GM19351 (cell line): Measurements from ENCODE around the gene METTL27.
"Not testable (repeated sequence)": the region's sequence is repeated elsewhere in the genome, so short reads cannot be mapped to it uniquely, and the experiment has no call there.

Source experiments
- ATAC-seq: cut with Tn5 transposase; IDR thresholded peaks from one replicate; pipeline ENCODE4 v1.9.1; 2021; ENCODE audit warnings: mild to moderate bottlenecking, moderate library complexity; ENCODE audit not compliant: unreplicated experiment

The METTL27 gene

GRCh38 chr7:73870041-73870492 is 27.8 kb upstream of the METTL27 start:
- no peak for ATAC-seq

GRCh38 chr7:73869011-73869798 is 26.9 kb upstream of the METTL27 start:
- ATAC-seq: no peak

DNA sequence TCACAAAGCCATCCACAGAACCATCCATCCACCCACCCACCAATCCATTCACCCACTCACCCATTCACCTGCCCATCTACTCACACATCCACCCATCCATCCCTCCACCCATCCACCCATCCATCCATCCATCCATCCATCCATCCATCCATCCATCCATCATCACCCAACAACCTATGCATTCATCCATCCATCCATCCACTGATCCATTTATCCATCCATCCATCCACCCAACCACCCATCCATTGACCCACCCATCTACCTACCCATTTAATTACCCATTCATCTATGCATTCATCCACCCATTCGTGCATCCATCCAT is 24.1 kb upstream of the METTL27 start:
- no peak for ATAC-seq

GRCh38 chr7:73865738-73866445 is 23.6 kb upstream of the METTL27 start:
- peak; percentile 44 for ATAC-seq

GRCh38 chr7:73864981-73865711 is 22.8 kb upstream of the METTL27 start:
- no peak for ATAC-seq

- no peak for ATAC-seq
Observed at GRCh38 chr7:73861305-73861704, 19.0 kb upstream of the METTL27 start.

DNA sequence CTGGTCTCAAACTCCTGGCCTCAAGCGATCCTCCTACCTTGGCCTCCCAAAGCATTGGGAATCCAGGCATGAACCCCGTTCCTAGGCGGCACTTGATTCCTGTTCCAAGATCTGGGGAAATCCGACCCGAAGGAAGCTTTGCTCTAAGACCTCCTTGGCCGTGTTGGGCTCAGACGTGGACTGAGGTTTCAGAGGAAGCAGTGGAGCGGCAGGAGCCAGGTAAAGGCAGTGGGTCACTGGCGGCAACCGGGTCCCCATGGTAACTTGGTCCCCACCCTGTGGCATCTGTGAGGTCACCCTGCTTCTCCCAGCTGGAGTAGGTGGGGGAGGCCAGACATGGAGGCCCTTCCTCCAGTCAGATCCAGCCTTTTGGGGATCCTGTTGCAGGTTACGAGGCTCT is 18.5 kb upstream of the METTL27 start, which contains the start of gene TMEM270:
TSS of gene TMEM270 (plus strand) at position 301 of the 400 bp plus-strand sequence. CDS start at position 337, 36 bp downstream.
- no peak for ATAC-seq

DNA sequence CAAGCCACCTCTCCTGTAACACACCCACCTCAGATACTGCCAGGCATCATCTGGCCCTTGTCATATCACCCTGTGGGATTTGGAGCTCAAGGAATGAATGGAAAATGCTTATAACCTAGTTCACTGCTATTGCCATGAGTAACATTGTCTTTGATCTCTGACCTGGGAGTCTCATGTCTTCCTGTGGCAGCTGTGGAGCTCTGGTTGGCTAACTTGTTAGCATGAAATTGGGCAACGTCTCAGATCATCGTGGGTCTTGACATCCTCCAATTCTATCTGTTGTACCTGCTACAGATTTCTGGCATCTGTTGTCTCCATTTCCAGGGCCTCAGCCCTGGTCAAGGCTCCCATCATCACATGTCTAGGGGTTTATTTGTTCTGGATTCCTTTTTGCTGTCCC is 16.5 kb upstream of the METTL27 start:
- no peak for ATAC-seq

DNA sequence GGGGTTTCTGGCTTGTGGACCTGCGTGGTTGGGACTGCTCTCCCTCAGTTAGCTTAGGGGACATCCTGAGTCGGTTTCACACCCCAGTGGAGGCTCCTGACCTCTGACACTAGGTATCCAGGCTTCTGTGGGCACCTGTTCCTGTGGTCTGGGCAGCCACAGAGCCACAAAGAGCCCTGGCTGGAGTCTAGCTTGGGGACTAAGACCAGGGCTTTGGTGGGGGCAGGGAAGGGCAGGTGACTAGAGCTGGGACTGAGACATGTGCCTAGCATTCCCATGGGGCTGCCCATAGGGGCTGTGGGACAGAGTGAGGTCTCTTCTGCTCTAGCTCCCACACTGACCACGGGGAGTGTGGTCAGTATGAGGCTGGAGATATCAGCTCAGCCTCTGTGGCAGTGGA is 14.6 kb upstream of the METTL27 start:
- no peak for ATAC-seq

DNA sequence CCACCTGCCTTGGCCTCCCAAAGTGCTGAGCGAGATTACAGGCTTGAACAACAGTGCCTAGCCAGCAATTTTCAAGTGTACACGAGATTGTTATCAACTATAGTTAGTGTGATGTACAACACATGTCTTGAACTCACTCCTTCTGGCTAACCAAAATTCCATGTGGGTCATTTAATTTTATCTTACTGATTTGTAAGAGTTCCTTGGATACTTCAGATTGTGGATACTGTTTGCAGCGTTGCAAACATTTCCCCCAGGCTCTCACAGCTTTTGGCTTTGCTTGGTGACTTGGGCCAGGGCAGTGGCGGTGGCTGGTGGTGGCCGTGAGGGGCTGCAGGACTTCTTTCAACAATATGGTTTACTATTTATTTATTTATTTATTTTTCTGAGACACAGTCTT is 10.2 kb upstream of the METTL27 start:
- no peak for ATAC-seq

GRCh38 chr7:73851410-73852338 is 9.4 kb upstream of the METTL27 start:
- ATAC-seq: peak; percentile 89

DNA sequence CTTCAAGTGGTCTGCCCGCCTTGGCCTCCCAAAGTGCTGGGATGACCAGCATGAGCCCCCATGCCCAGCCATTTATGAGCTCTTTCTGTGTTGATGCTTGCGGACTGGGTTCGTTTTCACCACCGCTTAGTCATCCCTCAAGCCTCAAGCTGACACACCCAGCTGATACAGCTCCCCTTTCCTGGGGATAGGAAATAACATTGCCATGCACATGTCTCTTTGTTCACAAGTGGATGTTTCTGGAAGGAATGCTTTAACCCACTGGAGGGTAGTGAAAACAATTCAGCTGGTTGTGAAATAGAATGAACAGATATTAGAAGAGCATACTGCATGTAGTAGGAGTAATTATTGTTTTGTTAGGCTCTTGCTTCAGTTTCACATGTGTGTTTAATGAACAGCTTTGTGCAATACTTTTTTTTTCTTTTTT is 8.5 kb upstream of the METTL27 start:
- ATAC-seq: no peak

DNA sequence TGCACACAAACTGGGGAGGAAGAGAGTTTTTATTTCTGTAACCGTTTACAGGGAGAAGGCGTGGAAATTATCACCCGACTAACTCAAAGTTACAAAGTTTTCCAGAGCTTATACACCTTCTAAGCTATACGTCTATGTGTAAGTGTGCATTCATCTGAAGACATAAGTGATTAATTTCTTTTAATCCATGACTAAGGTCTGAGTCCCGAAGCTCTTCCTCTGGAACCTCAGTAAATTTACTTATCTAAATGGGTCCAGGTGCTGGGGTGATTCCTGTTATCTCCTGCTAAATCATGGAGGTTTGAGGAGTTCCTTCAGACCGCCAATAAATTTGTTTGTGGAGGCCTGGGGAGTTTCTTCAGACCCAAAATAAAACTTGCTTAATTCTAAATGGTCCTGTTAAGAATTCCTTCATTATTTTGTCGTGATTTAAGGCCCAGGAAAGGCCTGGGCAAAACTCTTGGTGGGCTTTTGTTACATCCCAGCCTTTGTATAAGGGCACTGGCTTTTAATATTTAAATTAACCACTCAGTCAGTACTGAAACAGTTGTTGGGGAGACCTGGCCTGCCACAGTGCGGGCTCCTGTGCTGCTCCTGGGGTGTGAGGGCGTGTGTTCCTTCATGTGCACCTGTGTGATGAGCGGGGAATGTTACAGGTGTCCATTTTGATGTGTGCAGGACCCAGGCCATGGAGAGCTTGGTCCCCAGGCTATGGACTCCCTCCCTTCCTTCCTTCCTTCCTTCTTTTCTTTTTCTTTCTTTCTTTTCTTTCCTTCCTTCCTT is 5.8 kb upstream of the METTL27 start:
- no peak for ATAC-seq

DNA sequence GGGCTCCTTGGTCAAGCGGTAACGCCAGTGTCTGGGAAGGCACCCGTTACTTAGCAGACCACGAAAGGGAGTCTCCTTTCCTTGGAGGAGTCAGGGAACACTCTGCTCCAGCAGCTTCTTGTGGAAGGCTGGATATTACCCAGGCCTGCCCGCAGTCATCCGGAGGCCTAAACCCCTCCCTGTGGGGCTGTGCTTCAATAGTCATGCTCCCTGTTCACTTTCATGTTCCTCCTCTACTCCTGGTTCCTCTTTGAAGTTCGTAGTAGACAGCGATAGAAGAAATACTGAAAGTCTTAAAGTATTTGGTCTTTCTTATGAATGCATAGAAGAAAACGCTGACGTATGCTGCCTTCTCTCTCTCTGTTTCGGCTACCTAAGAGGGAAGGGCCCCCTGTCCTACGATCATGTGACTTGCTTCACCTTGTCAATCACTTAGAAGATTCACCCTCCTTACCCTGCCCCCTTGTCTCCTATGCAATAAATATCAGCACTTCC is 3.4 kb upstream of the METTL27 start:
- not testable (repeated sequence) for ATAC-seq

DNA sequence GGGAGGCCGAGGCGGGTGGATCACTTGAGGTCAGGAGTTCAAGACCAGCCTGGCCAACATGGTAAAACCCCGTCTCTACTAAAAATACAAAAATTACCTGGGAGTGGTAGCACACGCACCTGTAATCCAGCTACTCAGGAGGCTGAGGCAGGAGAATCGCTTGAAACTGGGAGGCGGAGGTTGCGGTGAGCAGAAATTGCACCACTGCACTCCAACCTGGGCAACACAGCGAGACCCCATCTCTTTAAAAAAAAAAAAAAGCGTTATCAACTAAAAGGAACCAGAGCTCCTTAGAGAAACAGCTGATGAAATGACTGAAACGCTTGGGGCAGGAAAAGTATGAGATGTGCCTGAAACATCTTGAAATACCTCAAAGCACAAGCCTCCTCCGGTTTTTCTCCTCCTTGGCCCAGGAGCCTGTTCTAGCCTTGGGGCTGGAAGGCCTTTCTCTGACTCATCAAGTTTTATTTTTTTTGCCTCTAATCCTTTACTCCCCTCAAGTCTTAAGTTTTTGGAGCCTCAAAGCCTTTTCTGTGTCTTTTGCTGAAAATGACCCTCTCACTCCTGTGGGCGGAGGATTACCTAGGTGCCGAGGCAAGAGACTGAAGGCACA is 2.6 kb upstream of the METTL27 start:
- ATAC-seq: no peak

GRCh38 chr7:73844131-73844547 is 1.8 kb upstream of the METTL27 start:
- ATAC-seq: no peak

GRCh38 chr7:73841689-73842066 is 638 bp downstream of the METTL27 start:
- ATAC-seq: no peak

DNA sequence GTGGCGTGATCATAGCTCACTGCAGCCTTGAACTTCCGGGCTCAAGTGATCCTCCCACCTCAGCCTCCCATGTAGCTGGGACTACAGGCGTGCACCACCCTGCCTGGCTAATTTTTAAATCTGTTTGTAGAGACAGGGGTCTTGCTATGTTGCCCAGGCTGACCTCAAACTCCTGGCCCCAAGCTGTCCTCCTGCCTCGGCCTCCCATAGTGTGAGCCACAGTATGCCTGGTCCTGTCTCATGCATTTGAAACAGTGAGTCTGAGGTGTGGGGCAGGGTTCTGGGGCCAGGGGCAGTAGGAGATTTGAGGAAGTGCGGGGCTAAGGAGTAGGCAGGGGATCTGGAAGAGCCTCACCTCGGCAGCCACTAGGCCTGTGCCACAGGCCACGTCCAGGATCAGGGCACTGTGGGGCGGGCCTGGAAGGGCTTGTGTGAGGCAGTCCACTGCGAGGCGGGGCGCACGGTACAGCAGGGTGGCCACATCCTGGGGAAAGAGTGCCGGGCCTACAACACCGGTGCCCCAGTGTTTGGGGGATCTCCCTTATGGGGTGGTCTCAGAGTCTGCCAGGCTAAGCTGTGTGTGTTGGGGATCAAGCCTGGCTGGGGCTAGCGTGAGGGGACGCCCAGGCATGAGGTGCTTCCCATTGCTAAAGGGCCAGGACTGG is 1.5 kb downstream of the METTL27 start:
- no peak for ATAC-seq
